Epithelial cell of esophagus (primary cell): ENCODE results near the gene DLGAP1.
"Not testable (repeated sequence)": the region's sequence is repeated elsewhere in the genome, so short reads cannot be mapped to it uniquely, and the experiment has no call there.

Experiments used
- DNase-seq: peaks from one replicate; pipeline ENCODE4 v3.0.0; 2010; ENCODE audit warnings: low read depth
- H3K4me3 ChIP-seq: 2 replicates; pipeline ENCODE4 v1.5.1; 2011; ENCODE audit warnings: mild to moderate bottlenecking, low read length, control low read depth
- TF ChIP-seq, protein P1 (sequence below): IDR thresholded peaks from 2 replicates; pipeline ENCODE4 v1.5.1; 2011; ENCODE audit warnings: low read depth, mild to moderate bottlenecking, low read length, control low read depth, inconsistent platforms; ENCODE audit not compliant: insufficient read depth; ENCODE audit errors: missing control alignments

The DLGAP1 gene

DNA sequence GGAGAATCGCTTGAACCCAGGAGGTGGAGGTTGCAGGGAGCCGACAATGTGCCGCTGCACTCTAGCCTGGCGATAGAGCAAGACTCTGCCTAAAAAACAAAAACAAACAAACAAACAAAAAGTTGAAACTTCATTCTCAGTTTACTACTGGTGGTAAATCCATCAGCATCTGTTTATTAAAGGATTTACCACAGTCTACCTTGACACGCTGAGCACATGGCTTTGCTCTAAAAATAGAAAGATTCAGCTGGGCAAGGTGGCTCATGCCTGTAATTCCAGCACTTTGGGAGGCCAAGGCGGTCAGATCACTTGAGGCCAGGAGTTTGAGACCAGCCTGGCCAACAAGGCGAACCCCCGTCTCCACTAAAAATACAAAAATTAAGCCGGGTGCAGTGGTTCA lies 803.8 kb downstream of the DLGAP1 start:
- no peak for DNase-seq
- TF ChIP-seq, protein P1, sequence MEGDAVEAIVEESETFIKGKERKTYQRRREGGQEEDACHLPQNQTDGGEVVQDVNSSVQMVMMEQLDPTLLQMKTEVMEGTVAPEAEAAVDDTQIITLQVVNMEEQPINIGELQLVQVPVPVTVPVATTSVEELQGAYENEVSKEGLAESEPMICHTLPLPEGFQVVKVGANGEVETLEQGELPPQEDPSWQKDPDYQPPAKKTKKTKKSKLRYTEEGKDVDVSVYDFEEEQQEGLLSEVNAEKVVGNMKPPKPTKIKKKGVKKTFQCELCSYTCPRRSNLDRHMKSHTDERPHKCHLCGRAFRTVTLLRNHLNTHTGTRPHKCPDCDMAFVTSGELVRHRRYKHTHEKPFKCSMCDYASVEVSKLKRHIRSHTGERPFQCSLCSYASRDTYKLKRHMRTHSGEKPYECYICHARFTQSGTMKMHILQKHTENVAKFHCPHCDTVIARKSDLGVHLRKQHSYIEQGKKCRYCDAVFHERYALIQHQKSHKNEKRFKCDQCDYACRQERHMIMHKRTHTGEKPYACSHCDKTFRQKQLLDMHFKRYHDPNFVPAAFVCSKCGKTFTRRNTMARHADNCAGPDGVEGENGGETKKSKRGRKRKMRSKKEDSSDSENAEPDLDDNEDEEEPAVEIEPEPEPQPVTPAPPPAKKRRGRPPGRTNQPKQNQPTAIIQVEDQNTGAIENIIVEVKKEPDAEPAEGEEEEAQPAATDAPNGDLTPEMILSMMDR: no peak
- H3K4me3 ChIP-seq: no peak overlapping the region

DNA sequence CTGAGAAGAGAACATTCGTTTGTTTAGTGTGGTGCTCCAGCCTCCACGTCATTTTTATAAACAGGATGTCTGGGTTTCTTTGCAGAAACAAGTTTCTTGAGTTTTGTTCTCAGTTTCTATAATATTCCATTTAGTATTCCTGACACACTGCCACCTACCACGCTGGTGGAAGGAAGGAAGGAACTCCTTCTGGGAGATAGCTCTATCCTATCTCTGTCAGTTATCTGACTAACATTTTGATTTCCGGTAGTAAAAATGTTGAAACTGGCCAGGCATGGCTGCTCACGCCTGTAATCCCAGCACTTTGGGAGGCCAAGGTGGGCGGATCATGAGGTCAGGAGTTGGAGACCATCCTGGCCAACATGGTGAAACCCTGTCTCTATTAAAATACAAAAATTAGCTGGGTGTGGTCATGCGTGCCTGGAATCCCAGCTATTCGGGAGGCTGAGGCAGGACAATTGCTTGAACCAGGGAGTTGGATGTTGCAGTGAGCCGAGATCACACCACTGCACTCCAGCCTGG lies 804.5 kb downstream of the DLGAP1 start:
- H3K4me3 ChIP-seq: not testable (repeated sequence)

DNA sequence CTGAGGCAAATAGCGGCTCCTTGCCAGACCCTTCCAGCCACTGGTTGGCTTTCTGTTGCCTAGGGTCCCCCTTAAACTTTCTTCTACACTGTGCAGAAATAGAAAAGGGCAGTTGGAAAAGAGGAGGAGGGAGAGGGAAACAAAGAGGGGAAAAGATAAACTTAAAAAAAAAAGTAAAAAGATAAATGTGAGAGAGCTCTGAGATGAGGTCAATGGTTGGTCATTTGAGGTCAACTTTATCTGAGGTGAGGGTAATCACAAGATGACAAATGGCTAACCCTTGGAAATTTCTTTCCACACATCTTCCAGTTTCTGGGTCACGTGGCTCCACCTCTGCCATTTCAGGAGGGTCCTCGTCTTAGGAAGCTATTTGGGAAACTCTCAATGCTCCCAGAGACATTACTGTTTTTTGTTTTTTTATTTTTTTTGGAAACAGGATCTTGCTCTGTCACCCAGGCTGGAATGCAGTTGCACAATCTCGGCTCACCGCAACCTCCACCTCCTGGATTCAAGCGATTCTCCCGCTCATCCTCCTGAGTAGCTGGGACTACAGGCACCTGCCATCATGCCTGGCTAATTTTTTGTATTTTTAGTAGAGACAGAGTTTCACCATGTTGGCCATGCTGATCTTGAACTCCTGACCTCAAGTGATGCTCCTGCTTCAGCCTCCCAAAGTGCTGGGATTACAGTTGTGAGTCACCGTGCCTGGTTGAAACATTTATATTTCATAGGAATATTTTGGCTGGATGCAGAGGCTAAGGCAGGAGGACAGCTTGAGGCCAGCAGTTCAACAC lies 805.3 kb downstream of the DLGAP1 start:
- TF ChIP-seq, protein P1: no peak
- DNase-seq: peak; percentile 80
- H3K4me3 ChIP-seq: no peak overlapping the region

More for the DNA sequence above, 804.5 kb downstream of the DLGAP1 start:
- DNase-seq: not testable (repeated sequence)

DNA sequence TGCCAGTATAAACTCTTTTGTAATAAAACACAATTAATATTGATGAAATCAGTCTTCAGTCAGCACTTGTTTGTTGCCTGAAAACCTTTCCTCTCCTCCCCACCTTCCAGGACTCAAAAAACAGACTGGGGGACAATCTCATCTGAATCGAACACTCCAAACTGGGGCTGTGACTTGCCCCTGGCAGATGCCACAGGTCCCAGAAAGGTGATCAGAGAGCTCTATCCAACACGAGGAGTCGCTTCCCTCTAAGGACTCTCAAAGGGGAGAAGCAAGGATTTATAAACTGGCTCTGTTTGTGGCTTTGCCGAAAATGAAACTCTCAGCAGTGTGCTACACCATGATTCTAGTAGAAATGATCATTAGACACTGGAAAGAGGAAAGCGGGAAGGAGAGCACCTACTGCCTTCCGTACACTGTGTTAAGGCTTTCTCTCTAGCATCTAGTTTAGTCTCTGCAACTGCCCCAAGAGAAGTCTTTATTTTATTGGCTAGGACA lies 805.9 kb downstream of the DLGAP1 start:
- TF ChIP-seq, protein P1: no peak
- no peak for DNase-seq
- H3K4me3 ChIP-seq: no peak overlapping the region

DNA sequence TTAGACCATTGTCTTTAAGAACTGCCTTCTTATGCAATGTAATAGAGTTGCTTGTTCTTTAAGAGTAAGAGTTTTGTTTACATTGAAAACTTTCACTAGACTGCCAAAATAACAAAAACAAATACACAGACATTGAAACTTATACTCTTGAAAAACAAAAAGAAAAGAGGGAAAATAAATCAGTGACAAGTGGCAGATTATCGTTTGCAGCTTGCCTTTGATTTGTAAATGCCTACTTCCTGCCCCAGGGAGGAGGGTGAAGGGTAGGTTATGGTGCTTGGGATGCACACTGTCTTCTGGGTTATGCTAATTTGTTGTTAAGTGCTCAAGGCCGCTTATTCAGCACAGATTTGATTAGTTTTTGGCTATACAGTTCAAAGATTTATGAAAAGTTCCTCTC lies 806.5 kb downstream of the DLGAP1 start:
- H3K4me3 ChIP-seq: no peak overlapping the region
- DNase-seq: no peak
- TF ChIP-seq, protein P1: no peak

DNA sequence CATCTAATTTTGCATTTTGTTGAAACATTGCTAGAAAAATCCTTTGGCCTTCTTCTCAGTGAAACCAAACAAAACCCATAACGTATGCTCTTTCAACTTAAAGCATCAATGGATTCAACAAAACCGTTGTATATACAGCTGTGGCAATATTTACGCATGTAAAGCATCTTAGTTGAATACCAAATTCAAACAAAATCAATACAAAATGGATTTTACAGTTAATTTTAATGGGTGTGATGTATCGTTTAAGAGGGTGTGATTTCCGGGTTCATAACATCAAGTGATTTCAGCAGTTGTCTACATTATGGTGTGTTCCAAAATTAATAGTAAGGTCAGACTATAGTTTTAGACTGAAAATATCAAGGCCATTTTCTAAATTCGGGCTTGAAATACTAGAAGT lies 806.9 kb downstream of the DLGAP1 start:
- TF ChIP-seq, protein P1: no peak
- DNase-seq: no peak
- H3K4me3 ChIP-seq: no peak overlapping the region

DNA sequence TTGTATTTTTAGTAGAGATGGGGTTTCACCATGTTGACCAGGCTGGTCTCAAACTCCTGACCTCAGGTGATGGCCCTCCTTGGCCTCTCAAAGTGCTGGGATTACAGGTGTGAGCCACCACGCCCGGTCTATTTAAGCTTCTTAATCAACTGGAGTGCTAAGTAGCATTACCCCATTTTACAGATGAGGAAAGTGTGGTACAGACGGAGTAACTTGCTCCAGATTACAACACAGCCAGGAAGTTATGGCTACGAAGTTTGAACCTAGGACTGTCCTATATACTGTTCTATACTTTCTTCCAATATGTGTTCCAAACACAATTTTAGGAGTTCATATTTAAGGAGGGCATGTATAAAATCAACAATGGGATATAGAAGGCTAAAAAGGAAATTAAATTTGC lies 807.5 kb downstream of the DLGAP1 start:
- TF ChIP-seq, protein P1: no peak
- DNase-seq: no peak
- H3K4me3 ChIP-seq: no peak overlapping the region
